Subcutaneous adipose tissue (tissue), 4 donors: ENCODE results near the gene FEN1. TPM values are rescaled to one million over a fixed set of nuclear protein-coding genes. Genes with fewer than 3 reads are reported as not detected.

Experiments
- CTCF ChIP-seq: fragments of 450-650 bp; IDR thresholded peaks from one replicate; pipeline ENCODE4 v1.5.1; 2016; ENCODE audit warnings: low read depth, mild to moderate bottlenecking, control low read depth, antibody characterized with exemption, moderate library complexity
- total RNA-seq, 4 donors: library from RNA; depleted of rRNA; stranded (reverse); fragments of >200 nt; gene quantifications; one replicate each; pipeline ENCODE4 v1.1.0, GENCODE V29; 2016

Gene FEN1
- total RNA-seq, 4 donors from 2014 or later, result 4.9 to 7.7 (median 6.3) TPM

- no peak for TF ChIP-seq CTCF
Measured at GRCh38 chr11:61752925-61753521, 39.7 kb upstream of the FEN1 start.

GRCh38 chr11:61753672-61754071 is 39.0 kb upstream of the FEN1 start:
- no peak for TF ChIP-seq CTCF

GRCh38 chr11:61754534-61755482 is 37.9 kb upstream of the FEN1 start:
- TF ChIP-seq CTCF, result no peak

- no peak for TF ChIP-seq CTCF
Measured at GRCh38 chr11:61756147-61756451, 36.6 kb upstream of the FEN1 start.

- no peak for TF ChIP-seq CTCF
Measured at GRCh38 chr11:61756452-61757212, 36.1 kb upstream of the FEN1 start.

- TF ChIP-seq CTCF, result no peak
Measured at GRCh38 chr11:61757213-61757862, 35.4 kb upstream of the FEN1 start.
